GM12878 (cell line): ENCODE results near the gene CS. TPM values are rescaled to one million over a fixed set of nuclear protein-coding genes. Genes with fewer than 3 reads are reported as not detected.

Source experiments
- ATAC-seq: fragments of 200-7000 bp; cut with Tn5 transposase; 3 replicates; pipeline ENCODE4 v1.9.1; 2020; ENCODE audit warnings: mild to moderate bottlenecking, moderate library complexity
- BruUV-seq: library from RNA; stranded (reverse); fragments of 400-500 nt; replicated peaks from 2 replicates; lab custom pipeline; 2021; lab: Mats Ljungman, UMichigan
- CTCF ChIA-PET: fragments of 300-600 bp; sonication (Branson Sonifier 250); formaldehyde crosslinking; extraction: SDS; loops from one replicate; lab custom pipeline; 2021; ENCODE audit warnings: inconsistent platforms; lab: Yijun Ruan, JAX
- POLR2A ChIA-PET: fragments of 350-600 bp; formaldehyde crosslinking; extraction: SDS; loops from one replicate; lab custom pipeline; 2021; ENCODE audit warnings: inconsistent platforms; lab: Charles Lee
- RAD21 ChIA-PET: fragments of 300-600 bp; sonication (Branson Sonifier 250); formaldehyde crosslinking; loops from one replicate; lab custom pipeline; 2023; ENCODE audit warnings: antibody characterized with exemption; ENCODE audit not compliant: unreplicated experiment; lab: Charles Lee
- SMC1A ChIA-PET: fragments of 300-600 bp; sonication (Branson Sonifier 250); formaldehyde crosslinking; loops from one replicate; lab custom pipeline; 2023; ENCODE audit not compliant: unreplicated experiment, uncharacterized antibody; lab: Charles Lee
- DNase-seq: peaks from one replicate; pipeline ENCODE4 v3.0.0-alpha.2; 2011; ENCODE audit warnings: low read depth, low spot score
- FAIRE-seq: peaks from 3 replicates; lab custom pipeline; 2011; peaks lifted over from hg19 to GRCh38; lab: Jason Lieb, UNC
- H2AFZ ChIP-seq: 2 replicates; pipeline ENCODE4 v1.6.0; 2011; ENCODE audit warnings: low read depth, low read length, control low read depth; ENCODE audit not compliant: control insufficient read depth
- H3K27ac ChIP-seq: 2 replicates; pipeline ENCODE4 v1.5.1; 2011; ENCODE audit warnings: control low read depth; ENCODE audit not compliant: control insufficient read depth, insufficient read depth
- H3K27me3 ChIP-seq, 2 experiments: replicated peaks in 1 of 2; 2 replicates each; pipeline versions ENCODE4 v1.6.0 to v1.6.1; 2011; ENCODE audit warnings: low read length in 1 of 2; ENCODE audit not compliant: control insufficient read depth in 2 of 2, insufficient read depth in 2 of 2
- H3K36me3 ChIP-seq, 2 experiments: 2 replicates each; pipeline ENCODE4 v1.5.1; 2011; ENCODE audit warnings: low read length in 1 of 2; ENCODE audit not compliant: control insufficient read depth in 2 of 2, insufficient read depth in 2 of 2
- H3K4me1 ChIP-seq: 2 replicates; pipeline ENCODE4 v1.6.1; 2011; ENCODE audit warnings: mild to moderate bottlenecking, low read length, moderate library complexity, mixed read lengths; ENCODE audit not compliant: control insufficient read depth, insufficient read depth
- H3K4me2 ChIP-seq: 2 replicates; pipeline ENCODE4 v1.6.0; 2011; ENCODE audit warnings: control low read depth; ENCODE audit not compliant: control insufficient read depth, insufficient read depth
- H3K4me3 ChIP-seq: fragments of 200-600 bp; sonication (generic); 2 replicates; pipeline ENCODE4 v1.5.1; 2016
- H3K79me2 ChIP-seq: 2 replicates; pipeline ENCODE4 v1.6.0; 2011; ENCODE audit warnings: low read length; ENCODE audit not compliant: control insufficient read depth, insufficient read depth
- H3K9ac ChIP-seq: 2 replicates; pipeline ENCODE4 v1.8.0; 2011; ENCODE audit warnings: low read length, control low read depth, mixed read lengths; ENCODE audit not compliant: control insufficient read depth, insufficient read depth
- H3K9me3 ChIP-seq: replicated peaks from 3 replicates; pipeline ENCODE4 v1.5.1; 2011; ENCODE audit warnings: mild to moderate bottlenecking, low read length; ENCODE audit not compliant: control insufficient read depth, insufficient read depth
- H4K20me1 ChIP-seq: 2 replicates; pipeline ENCODE4 v1.6.0; 2011; ENCODE audit not compliant: control insufficient read depth, insufficient read depth
- BCLAF1 ChIP-seq: fragments of 450-650 bp; IDR thresholded peaks from 2 replicates; pipeline ENCODE4 v1.6.1; 2017; ENCODE audit warnings: antibody characterized with exemption, mild to moderate bottlenecking, moderate library complexity
- EGR1 ChIP-seq, 2 experiments: IDR thresholded peaks; 1 replicate in 1 of 2; 2 replicates in 1 of 2; pipeline ENCODE4 v1.6.1; 2011 to 2012; ENCODE audit warnings: low read depth in 2 of 2, low read length in 2 of 2, borderline replicate concordance in 1 of 2, mild to moderate bottlenecking in 1 of 2, moderate library complexity in 1 of 2
- EZH2 ChIP-seq: IDR thresholded peaks from 2 replicates; pipeline ENCODE4 v1.6.1; 2012; ENCODE audit warnings: low read depth, mild to moderate bottlenecking, control low read depth, inconsistent platforms, low read length, borderline replicate concordance; ENCODE audit not compliant: control insufficient read depth
- HDAC2 ChIP-seq: fragments of 200-600 bp; sonication (generic); IDR thresholded peaks from 2 replicates; pipeline ENCODE4 v1.6.1; 2017
- HDGF ChIP-seq: fragments of 450-650 bp; IDR thresholded peaks from 2 replicates; pipeline ENCODE4 v1.6.1; 2016; ENCODE audit warnings: antibody characterized with exemption
- IRF4 ChIP-seq: IDR thresholded peaks from 2 replicates; pipeline ENCODE4 v1.6.1; 2011; ENCODE audit warnings: low read depth, low read length
- IRF5 ChIP-seq: fragments of 450-650 bp; IDR thresholded peaks from 2 replicates; pipeline ENCODE4 v1.6.1; 2017; ENCODE audit warnings: borderline replicate concordance
- JUNB ChIP-seq: IDR thresholded peaks from 2 replicates; pipeline ENCODE4 v1.6.1; 2016; ENCODE audit warnings: antibody characterized with exemption, mild to moderate bottlenecking
- MAX ChIP-seq: IDR thresholded peaks from 2 replicates; pipeline ENCODE4 v1.6.1; 2012; ENCODE audit warnings: low read depth, low read length, improper control_type of control experiment
- MLLT1 ChIP-seq: fragments of 450-650 bp; IDR thresholded peaks from 2 replicates; pipeline ENCODE4 v1.6.1; 2016; ENCODE audit warnings: mild to moderate bottlenecking
- MYC ChIP-seq: IDR thresholded peaks from 2 replicates; pipeline ENCODE4 v1.6.1; 2011; ENCODE audit warnings: mild to moderate bottlenecking, low read length, moderate library complexity, inconsistent platforms; ENCODE audit not compliant: insufficient read depth, insufficient replicate concordance, insufficient read length, severe bottlenecking
- NFIC ChIP-seq: IDR thresholded peaks from 2 replicates; pipeline ENCODE4 v1.6.1; 2012; ENCODE audit warnings: low read depth, mild to moderate bottlenecking, inconsistent platforms, low read length, moderate library complexity
- NFXL1 ChIP-seq: fragments of 450-650 bp; IDR thresholded peaks from 2 replicates; pipeline ENCODE4 v1.6.1; 2017; ENCODE audit warnings: antibody characterized with exemption, mild to moderate bottlenecking, borderline replicate concordance
- PBX3 ChIP-seq: IDR thresholded peaks from 2 replicates; pipeline ENCODE4 v1.6.1; 2011; ENCODE audit warnings: mild to moderate bottlenecking, low read depth, low read length, moderate library complexity; ENCODE audit not compliant: insufficient replicate concordance
- RCOR1 ChIP-seq: conservative IDR thresholded peaks from 2 replicates; pipeline ENCODE4 v1.6.1; 2012; ENCODE audit warnings: low read depth, low read length, improper control_type of control experiment
- ZNF274 ChIP-seq: IDR thresholded peaks from one replicate; pipeline ENCODE4 v1.8.0; 2011; ENCODE audit not compliant: insufficient read length, insufficient read depth
- WGBS: methylation state at CpG from one replicate; pipeline ENCODE4 v1.1.6; 2016; ENCODE audit warnings: low lambda C conversion rate; ENCODE audit not compliant: insufficient replicate concordance, insufficient coverage; ENCODE audit errors: missing lambda C conversion rate; 5-methylcytosine and 5-hydroxymethylcytosine counted together
- in situ Hi-C: fragments of 300-500 bp; cut with MboI; formaldehyde crosslinking; loops from 9 replicates; pipeline ENCODE4 v1.14.3; 2018; ENCODE audit warnings: mixed read lengths
- intact Hi-C: fragments of 100-400 bp; cut with micrococcal nuclease; formaldehyde crosslinking; loops from one replicate; pipeline ENCODE4 v1.14.2; 2022; ENCODE audit not compliant: unreplicated experiment
- polyA plus RNA-seq, 11 experiments: library from polyadenylated mRNA; depleted of rRNA in 4 of 11; unstranded in 6 of 11; stranded (reverse) in 5 of 11; fragments of >200 nt; fragmentation: Nextera tagmentation in 4 of 11; fragmentation: Illumina TruSeq in 1 of 11; extraction: Ambion mirVana in 4 of 11; extraction: Trizol in 1 of 11; gene quantifications; 1 replicate in 1 of 11; 2 replicates in 10 of 11; pipeline versions ENCODE4 v1.2.1 to v1.2.3, GENCODE V29; 2011 to 2016; ENCODE audit warnings: inconsistent platforms in 2 of 11, missing spikeins in 2 of 11, low read depth in 1 of 11
- total RNA-seq, 4 experiments: library from RNA; depleted of rRNA in 3 of 4; stranded (reverse); fragments of >200 nt in 3 of 4; fragmentation: Illumina TruSeq in 1 of 4; extraction: Trizol in 1 of 4; gene quantifications; 2 replicates each; pipeline versions ENCODE4 v1.2.1 to v1.2.3, GENCODE V29; 2013 to 2021

The CS gene
- total and polyA plus RNA-seq, 10 of the 15 experiments (the other 5 are each of a cell fraction or from before 2014, with no cell fraction given), result 64.9 to 276 (median 139) TPM

- BruUV-seq, result TSS peak; percentile 89
- in situ Hi-C loops (no loop called here), intact Hi-C loops (loop anchor here (1.0 to 5.0 kb wide), 2 partner anchors 27 to 129 kb away; partner anchors contain the start of gene STAT2)
- peak; percentile 28 for ATAC-seq
- DNase-seq, result no peak
- 4% methylated on average over 8 of the region's 8 CpGs for WGBS
- Histone ChIP-seq H2AFZ (peak overlapping the region; percentile 87), H3K36me3 (no peaks in the 10 kb centered on the region), H3K4me1 (peaks cover 19% of the 10 kb centered on the region), H4K20me1 (no peaks in the 10 kb centered on the region), H3K4me2 (peak overlapping the region; percentile 94), H3K27ac (peak overlapping the region; percentile 99), H3K4me3 (peak overlapping the region; percentile 95), H3K27me3 (no peaks in the 10 kb centered on the region), H3K9me3 (no peaks in the 10 kb centered on the region), H3K9ac (peak overlapping the region; percentile 99), H3K79me2 (peaks cover 14% of the 10 kb centered on the region)
- FAIRE-seq, result peak; percentile 41
- RAD21 ChIA-PET, result interaction anchor here (0.8 to 2.2 kb wide), 6 partner anchors 18 to 131 kb away, joined by 3 to 18 read pairs (median 6); partner anchors contain the start of genes CNPY2, STAT2 and TIMELESS
- CTCF ChIA-PET, result interaction anchor here (0.5 to 1.8 kb wide), 10 partner anchors 18 to 1044 kb away, joined by 3 to 20 read pairs (median 3); partner anchors contain the start of genes CNPY2, CS and STAT2
- SMC1A ChIA-PET, result interaction anchor here (0.6 to 1.9 kb wide), 10 partner anchors 8 to 544 kb away, joined by 3 to 10 read pairs (median 3); partner anchors contain the start of genes CNPY2 and STAT2
- POLR2A ChIA-PET, result interaction anchor here (0.5 to 11.4 kb wide), 14 partner anchors 11 to 129 kb away, joined by 3 to 140 read pairs (median 3); partner anchors contain the start of genes ANKRD52, APOF, CNPY2 and STAT2
- TF ChIP-seq MYC (no peak), NFIC (no peak), MAX (no peak), IRF5 (no peak), BCLAF1 (no peak), HDAC2 (no peak), JUNB (no peak), NFXL1 (no peak), HDGF (peak; percentile 47; the same call in 1 of the 2 replicates), RCOR1 (no peak), MLLT1 (no peak), PBX3 (no peak), EGR1 (IDR thresholded peaks at IDR 0.05; ENCODE audit: borderline replicate concordance in 1 of 2, low read depth in 2 of 2, low read length in 2 of 2) (peak in 1 of 2 experiments; percentile 50; a peak in 1 of 3 replicates), EZH2 (no peak), ZNF274 (no peak), IRF4 (no peak)
Observed at GRCh38 chr12:56333197-56333678, 33.1 kb upstream of the CS start.
